ENCODE measurements around the gene PACRG. TPM values are rescaled to one million over a fixed set of nuclear protein-coding genes. Genes with fewer than 3 reads are reported as not detected.

PACRG gene
- total and polyA plus RNA-seq, 2 of the 8 experiments (the other 6 are each of a cell fraction or from before 2014, with no cell fraction given), result 0.44 to 0.54 TPM

GRCh38 chr6:163313981-163314380 is 586.2 kb downstream of the PACRG start (continued):
- TF ChIP-seq NRF1 (IDR thresholded peaks at IDR 0.05; ENCODE audit: low read depth, low read length) (no peak), POLR2AphosphoS5 (IDR thresholded peaks at IDR 0.05; ENCODE audit: low read depth, low read length) (no peak), USF2 (IDR thresholded peaks at IDR 0.05; ENCODE audit: low read length) (no peak), GTF2F1 (IDR thresholded peaks at IDR 0.05; ENCODE audit: borderline replicate concordance, low read depth, low read length) (no peak), ATF3 (IDR thresholded peaks at IDR 0.05; ENCODE audit: insufficient read depth, low read depth, low read length) (no peak)
